ENCODE results near the gene SEM1.

GRCh38 chr7:96654630-96655188, 54.9 kb downstream of the SEM1 start:
- TF ChIP-seq EZH2 (IDR thresholded peaks at IDR 0.05; ENCODE audit: borderline replicate concordance, low read depth, low read length, severe bottlenecking) (no peak), GATA2 (IDR thresholded peaks at IDR 0.05; ENCODE audit: insufficient read depth, insufficient read length, low read depth, low read length) (no peak), CTCF (IDR thresholded peaks at IDR 0.05; ENCODE audit: extremely low read depth in 1 of 2, insufficient read depth in 1 of 2, low read depth in 1 of 2, low read length in 2 of 2) (no peak), FOS (IDR thresholded peaks at IDR 0.05; ENCODE audit: borderline replicate concordance, insufficient read depth, low read length) (no peak), POLR2AphosphoS5 (IDR thresholded peaks at IDR 0.05; ENCODE audit: insufficient read depth, low read depth, low read length) (no peak)
